HAP-1 (cell line): Measurements from ENCODE around the gene IMPDH1.

Experiments
- DNase-seq, 2 experiments: peaks; one replicate each; pipeline ENCODE4 v3.0.0-alpha.2; 2016 to 2020; ENCODE audit warnings: low spot score in 2 of 2
- H3K27me3 ChIP-seq: fragments of 250-450 bp; sonication (Bioruptor Pico); 2 replicates; pipeline ENCODE4 v1.5.1; 2020; ENCODE audit warnings: low read depth, mild to moderate bottlenecking, moderate library complexity
- H3K36me3 ChIP-seq: fragments of 250-450 bp; sonication (Bioruptor Pico); replicated peaks from 2 replicates; pipeline ENCODE4 v1.5.1; 2020; ENCODE audit warnings: mild to moderate bottlenecking
- H3K4me1 ChIP-seq: fragments of 250-450 bp; sonication (Bioruptor Pico); 2 replicates; pipeline ENCODE4 v1.5.1; 2020; ENCODE audit warnings: mild to moderate bottlenecking
- H3K4me3 ChIP-seq: fragments of 250-450 bp; sonication (Bioruptor Pico); 2 replicates; pipeline ENCODE4 v1.5.1; 2020; ENCODE audit warnings: mild to moderate bottlenecking, moderate library complexity
- H3K9me3 ChIP-seq: fragments of 250-450 bp; sonication (Bioruptor Pico); 2 replicates; pipeline ENCODE4 v1.5.1; 2020; ENCODE audit warnings: mild to moderate bottlenecking, moderate library complexity
- in situ Hi-C: fragments of 300-500 bp; cut with MboI; formaldehyde crosslinking; loops from 3 replicates; pipeline ENCODE4 v1.14.3; 2020; ENCODE audit warnings: low sequenced_read_pairs, inconsistent platforms, mixed read lengths

IMPDH1 gene

GRCh38 chr7:128380483-128381106 is 29.2 kb downstream of the IMPDH1 start:
- H3K9me3 ChIP-seq, result no peaks in the 10 kb centered on the region
- no peak overlapping the region for H3K4me3 ChIP-seq
- peak in 1 of 2 experiments; percentile 5 for DNase-seq
- H3K27me3 ChIP-seq, result no peaks in the 10 kb centered on the region
- H3K4me1 ChIP-seq, result no peaks in the 10 kb centered on the region
- H3K36me3 ChIP-seq, result no peaks in the 10 kb centered on the region
- in situ Hi-C loops, result loop anchor here (5.0 kb wide), 1 partner anchor 33 kb away; no protein-coding TSS in a partner anchor

- no peak for DNase-seq
- Histone ChIP-seq H3K4me1 (no peaks in the 10 kb centered on the region), H3K9me3 (no peaks in the 10 kb centered on the region), H3K4me3 (no peak overlapping the region), H3K36me3 (no peaks in the 10 kb centered on the region), H3K27me3 (no peaks in the 10 kb centered on the region)
- in situ Hi-C loops, result loop anchor here (5.0 kb wide), 1 partner anchor 33 kb away; no protein-coding TSS in a partner anchor
Observed at GRCh38 chr7:128379900-128380479, 29.8 kb downstream of the IMPDH1 start.

- H3K4me1 ChIP-seq, result no peaks in the 10 kb centered on the region
- in situ Hi-C loops, result no loop called here
- H3K4me3 ChIP-seq, result no peak overlapping the region
- no peaks in the 10 kb centered on the region for H3K27me3 ChIP-seq
- H3K36me3 ChIP-seq, result no peaks in the 10 kb centered on the region
- no peak for DNase-seq
- no peaks in the 10 kb centered on the region for H3K9me3 ChIP-seq
Observed at GRCh38 chr7:128378637-128379036, 31.1 kb downstream of the IMPDH1 start.

GRCh38 chr7:128376077-128376476 is 33.7 kb downstream of the IMPDH1 start:
- H3K4me1 ChIP-seq, result no peaks in the 10 kb centered on the region
- no peak for DNase-seq
- in situ Hi-C loops, result no loop called here
- H3K4me3 ChIP-seq, result no peak overlapping the region
- H3K27me3 ChIP-seq, result no peaks in the 10 kb centered on the region
- H3K9me3 ChIP-seq, result no peaks in the 10 kb centered on the region
- H3K36me3 ChIP-seq, result no peaks in the 10 kb centered on the region

- no peaks in the 10 kb centered on the region for H3K36me3 ChIP-seq
- no peak overlapping the region for H3K4me3 ChIP-seq
- H3K4me1 ChIP-seq, result no peaks in the 10 kb centered on the region
- in situ Hi-C loops, result no loop called here
- H3K27me3 ChIP-seq, result no peaks in the 10 kb centered on the region
- DNase-seq, result no peak
- H3K9me3 ChIP-seq, result no peaks in the 10 kb centered on the region
Observed at GRCh38 chr7:128374041-128374440, 35.7 kb downstream of the IMPDH1 start.

GRCh38 chr7:128373606-128374005 is 36.2 kb downstream of the IMPDH1 start:
- Histone ChIP-seq H3K36me3 (no peaks in the 10 kb centered on the region), H3K4me1 (no peaks in the 10 kb centered on the region), H3K4me3 (no peak overlapping the region), H3K9me3 (no peaks in the 10 kb centered on the region), H3K27me3 (no peaks in the 10 kb centered on the region)
- DNase-seq, result no peak
- in situ Hi-C loops, result no loop called here

- Histone ChIP-seq H3K4me3 (no peak overlapping the region), H3K36me3 (no peaks in the 10 kb centered on the region), H3K9me3 (no peaks in the 10 kb centered on the region), H3K27me3 (peaks cover 12% of the 10 kb centered on the region), H3K4me1 (no peaks in the 10 kb centered on the region)
- in situ Hi-C loops, result no loop called here
- DNase-seq, result no peak
Observed at GRCh38 chr7:128370491-128370890, 39.3 kb downstream of the IMPDH1 start.

GRCh38 chr7:128366986-128367385 is 42.8 kb downstream of the IMPDH1 start:
- no peak for DNase-seq
- in situ Hi-C loops, result no loop called here

GRCh38 chr7:128366300-128366699 is 43.5 kb downstream of the IMPDH1 start:
- Histone ChIP-seq H3K27me3 (peaks cover 50% of the 10 kb centered on the region), H3K4me3 (no peak overlapping the region), H3K4me1 (no peaks in the 10 kb centered on the region; the same call in 1 of the 2 replicates), H3K9me3 (no peaks in the 10 kb centered on the region), H3K36me3 (no peaks in the 10 kb centered on the region)
- in situ Hi-C loops, result no loop called here
- DNase-seq, result no peak

More at GRCh38 chr7:128366986-128367385, 42.8 kb downstream of the IMPDH1 start:
- Histone ChIP-seq H3K4me1 (no peaks in the 10 kb centered on the region), H3K36me3 (no peaks in the 10 kb centered on the region), H3K27me3 (peaks cover 45% of the 10 kb centered on the region), H3K9me3 (no peaks in the 10 kb centered on the region), H3K4me3 (no peak overlapping the region)

GRCh38 chr7:128365432-128365831 is 44.4 kb downstream of the IMPDH1 start:
- Histone ChIP-seq H3K27me3 (peaks cover 54% of the 10 kb centered on the region), H3K4me3 (no peak overlapping the region), H3K9me3 (no peaks in the 10 kb centered on the region), H3K4me1 (peaks cover 5% of the 10 kb centered on the region), H3K36me3 (no peaks in the 10 kb centered on the region)
- in situ Hi-C loops, result no loop called here
- no peak for DNase-seq

GRCh38 chr7:128364166-128364870 is 45.5 kb downstream of the IMPDH1 start:
- in situ Hi-C loops, result no loop called here
- no peak for DNase-seq
- Histone ChIP-seq H3K9me3 (no peaks in the 10 kb centered on the region), H3K27me3 (peaks cover 54% of the 10 kb centered on the region), H3K4me1 (peaks cover 5% of the 10 kb centered on the region), H3K36me3 (no peaks in the 10 kb centered on the region), H3K4me3 (no peak overlapping the region)

GRCh38 chr7:128363261-128363721 is 46.5 kb downstream of the IMPDH1 start:
- Histone ChIP-seq H3K27me3 (peaks cover 54% of the 10 kb centered on the region), H3K36me3 (no peaks in the 10 kb centered on the region), H3K4me1 (peaks cover 5% of the 10 kb centered on the region), H3K4me3 (no peak overlapping the region), H3K9me3 (no peaks in the 10 kb centered on the region)
- in situ Hi-C loops, result no loop called here
- no peak for DNase-seq

- Histone ChIP-seq H3K9me3 (no peaks in the 10 kb centered on the region), H3K36me3 (no peaks in the 10 kb centered on the region), H3K4me3 (no peak overlapping the region), H3K27me3 (peaks cover 54% of the 10 kb centered on the region), H3K4me1 (peaks cover 5% of the 10 kb centered on the region)
- no peak for DNase-seq
- in situ Hi-C loops, result no loop called here
Observed at GRCh38 chr7:128362670-128363069, 47.1 kb downstream of the IMPDH1 start.
